Kidney capillary endothelial cell (primary cell): ENCODE measurements around the gene STMN3.

Source experiments
- DNase-seq: peaks from one replicate; pipeline ENCODE4 v3.0.0-alpha.2; 2018; ENCODE audit warnings: low spot score

Gene STMN3

GRCh38 chr20:63653041-63653973 lies at the start of gene STMN3:
TSS of gene STMN3 (minus strand) at chr20:63653424. CDS start at chr20:63653345, 79 bp downstream.
- peak; percentile 45 for DNase-seq

- DNase-seq, result no peak
These were observed 48.9 kb upstream of the STMN3 start for GRCh38 chr20:63702036-63702665.

- DNase-seq, result no peak
These were observed 48.3 kb upstream of the STMN3 start for GRCh38 chr20:63701329-63702035.

GRCh38 chr20:63701051-63701328 lies 47.8 kb upstream of the STMN3 start:
- DNase-seq, result no peak

- no peak for DNase-seq
These were observed 47.2 kb upstream of the STMN3 start for GRCh38 chr20:63700199-63701050.

GRCh38 chr20:63699466-63700198 lies 46.4 kb upstream of the STMN3 start:
- no peak for DNase-seq

- peak; percentile 68 for DNase-seq
These were observed 45.7 kb upstream of the STMN3 start for GRCh38 chr20:63698739-63699465.

GRCh38 chr20:63697868-63698545 lies 44.8 kb upstream of the STMN3 start:
- no peak for DNase-seq

- DNase-seq, result no peak
These were observed 44.2 kb upstream of the STMN3 start for GRCh38 chr20:63697357-63697867.

GRCh38 chr20:63696628-63697356 lies 43.6 kb upstream of the STMN3 start, which contains the start of gene TNFRSF6B:
TSS of gene TNFRSF6B (plus strand) at chr20:63696652. CDS start at chr20:63696768, 116 bp downstream.
- DNase-seq, result no peak

GRCh38 chr20:63696306-63696627 lies 43.0 kb upstream of the STMN3 start:
- no peak for DNase-seq

GRCh38 chr20:63695424-63696305 lies 42.4 kb upstream of the STMN3 start:
- no peak for DNase-seq

GRCh38 chr20:63694584-63695423 lies 41.6 kb upstream of the STMN3 start:
- no peak for DNase-seq

GRCh38 chr20:63693733-63694583 lies 40.7 kb upstream of the STMN3 start:
- no peak for DNase-seq

- DNase-seq, result no peak
These were observed 40.0 kb upstream of the STMN3 start for GRCh38 chr20:63693083-63693732.
